ENCODE data around the gene INSIG1.

Gene INSIG1

GRCh38 chr7:155343661-155344121, 46.0 kb downstream of the INSIG1 start:
- Histone ChIP-seq H3K56ac (ENCODE audit: low read length) (no peak overlapping the region), H3K23ac (ENCODE audit: low read length) (no peak overlapping the region), H3K4me2 (ENCODE audit: low read length) (no peak overlapping the region), H2BK120ac (ENCODE audit: low read depth, low read length) (no peak overlapping the region), H3K4ac (ENCODE audit: low read depth, low read length) (no peak overlapping the region), H3K79me2 (ENCODE audit: control insufficient read depth, insufficient read depth, low read length) (no peaks in the 10 kb centered on the region), H3K4me3 (ENCODE audit: low read length) (no peak overlapping the region), H3K4me1 (ENCODE audit: control insufficient read depth, low read depth, low read length) (no peaks in the 10 kb centered on the region), H3K27ac (ENCODE audit: low read depth, low read length) (no peak overlapping the region), H3K9ac (ENCODE audit: low read length) (no peak overlapping the region), H3K18ac (ENCODE audit: low read length) (no peak overlapping the region), H3K36me3 (ENCODE audit: control insufficient read depth, insufficient read depth, low read length) (no peaks in the 10 kb centered on the region), H4K5ac (ENCODE audit: low read length) (no peak overlapping the region), H2BK5ac (ENCODE audit: low read length) (no peak overlapping the region), H2AK5ac (ENCODE audit: low read length) (no peak overlapping the region), H3K79me1 (ENCODE audit: low read length) (no peaks in the 10 kb centered on the region), H3K27me3 (ENCODE audit: insufficient read depth, low read length, poor library complexity) (no peaks in the 10 kb centered on the region), H4K8ac (ENCODE audit: low read depth, low read length) (no peak overlapping the region), H2BK15ac (replicated peaks; ENCODE audit: low read depth) (no peak overlapping the region)
- no peak for DNase-seq
- no CpG with 5 or more reads among the region's 11 CpGs for WGBS (ENCODE audit: extremely low coverage, insufficient coverage, low lambda C conversion rate)

- no CpG with 5 or more reads among the region's 16 CpGs for WGBS (ENCODE audit: extremely low coverage, insufficient coverage, low lambda C conversion rate)
- Histone ChIP-seq H3K23ac (ENCODE audit: low read length) (no peak overlapping the region), H3K79me1 (ENCODE audit: low read length) (no peaks in the 10 kb centered on the region), H4K5ac (ENCODE audit: low read length) (no peak overlapping the region), H2AK5ac (ENCODE audit: low read length) (no peak overlapping the region), H2BK5ac (ENCODE audit: low read length) (no peak overlapping the region), H3K4ac (ENCODE audit: low read depth, low read length) (peak overlapping the region; percentile 65), H2BK120ac (ENCODE audit: low read depth, low read length) (no peak overlapping the region), H2BK15ac (replicated peaks; ENCODE audit: low read depth) (peak overlapping the region; percentile 59), H3K56ac (ENCODE audit: low read length) (peak overlapping the region; percentile 25), H4K8ac (ENCODE audit: low read depth, low read length) (no peak overlapping the region), H3K9ac (ENCODE audit: low read length) (no peak overlapping the region), H3K36me3 (ENCODE audit: control insufficient read depth, insufficient read depth, low read length) (no peaks in the 10 kb centered on the region), H3K4me3 (ENCODE audit: low read length) (no peak overlapping the region), H3K4me1 (ENCODE audit: control insufficient read depth, low read depth, low read length) (no peaks in the 10 kb centered on the region), H3K18ac (ENCODE audit: low read length) (peak overlapping the region; percentile 82), H3K4me2 (ENCODE audit: low read length) (no peak overlapping the region), H3K79me2 (ENCODE audit: control insufficient read depth, insufficient read depth, low read length) (no peaks in the 10 kb centered on the region), H3K27ac (ENCODE audit: low read depth, low read length) (no peak overlapping the region), H3K27me3 (ENCODE audit: insufficient read depth, low read length, poor library complexity) (no peaks in the 10 kb centered on the region)
- no peak for DNase-seq
Observed at GRCh38 chr7:155344270-155344617, 46.6 kb downstream of the INSIG1 start.

- DNase-seq: peak; percentile 81
- no peak overlapping the region for H3K27ac ChIP-seq (ENCODE audit: low read depth, low read length)
- no peaks in the 10 kb centered on the region for H3K4me1 ChIP-seq (ENCODE audit: control insufficient read depth, low read depth, low read length)
- H3K4me2 ChIP-seq (ENCODE audit: low read length): peak overlapping the region; percentile 61
- H3K79me2 ChIP-seq (ENCODE audit: control insufficient read depth, insufficient read depth, low read length): no peaks in the 10 kb centered on the region
- H3K56ac ChIP-seq (ENCODE audit: low read length): peak overlapping the region; percentile 89
- H3K18ac ChIP-seq (ENCODE audit: low read length): peak overlapping the region; percentile 82
- H2BK5ac ChIP-seq (ENCODE audit: low read length): no peak overlapping the region
- no peak overlapping the region for H4K5ac ChIP-seq (ENCODE audit: low read length)
- H3K9ac ChIP-seq (ENCODE audit: low read length): peak overlapping the region; percentile 81
- no peaks in the 10 kb centered on the region for H3K27me3 ChIP-seq (ENCODE audit: insufficient read depth, low read length, poor library complexity)
- H2BK120ac ChIP-seq (ENCODE audit: low read depth, low read length): no peak overlapping the region
- H4K8ac ChIP-seq (ENCODE audit: low read depth, low read length): no peak overlapping the region
- H2AK5ac ChIP-seq (ENCODE audit: low read length): no peak overlapping the region
- no CpG with 5 or more reads among the region's 62 CpGs for WGBS (ENCODE audit: extremely low coverage, insufficient coverage, low lambda C conversion rate)
- peak overlapping the region; percentile 43 for H3K4me3 ChIP-seq (ENCODE audit: low read length)
- no peak overlapping the region for H3K23ac ChIP-seq (ENCODE audit: low read length)
- H3K79me1 ChIP-seq (ENCODE audit: low read length): no peaks in the 10 kb centered on the region
- peak overlapping the region; percentile 59 for H2BK15ac ChIP-seq (replicated peaks; ENCODE audit: low read depth)
- H3K36me3 ChIP-seq (ENCODE audit: control insufficient read depth, insufficient read depth, low read length): no peaks in the 10 kb centered on the region
- peak overlapping the region; percentile 65 for H3K4ac ChIP-seq (ENCODE audit: low read depth, low read length)
Observed at GRCh38 chr7:155344618-155345433, 47.1 kb downstream of the INSIG1 start.

GRCh38 chr7:155345490-155345889, 47.8 kb downstream of the INSIG1 start:
- Histone ChIP-seq H3K23ac (ENCODE audit: low read length) (no peak overlapping the region), H3K4me2 (ENCODE audit: low read length) (no peak overlapping the region), H3K79me1 (ENCODE audit: low read length) (no peaks in the 10 kb centered on the region), H4K5ac (ENCODE audit: low read length) (no peak overlapping the region), H3K27me3 (ENCODE audit: insufficient read depth, low read length, poor library complexity) (no peaks in the 10 kb centered on the region), H2BK15ac (replicated peaks; ENCODE audit: low read depth) (no peak overlapping the region), H3K9ac (ENCODE audit: low read length) (no peak overlapping the region), H3K4me3 (ENCODE audit: low read length) (no peak overlapping the region), H3K56ac (ENCODE audit: low read length) (no peak overlapping the region), H3K4me1 (ENCODE audit: control insufficient read depth, low read depth, low read length) (no peaks in the 10 kb centered on the region), H3K27ac (ENCODE audit: low read depth, low read length) (no peak overlapping the region), H2AK5ac (ENCODE audit: low read length) (no peak overlapping the region), H4K8ac (ENCODE audit: low read depth, low read length) (no peak overlapping the region), H3K36me3 (ENCODE audit: control insufficient read depth, insufficient read depth, low read length) (no peaks in the 10 kb centered on the region), H2BK120ac (ENCODE audit: low read depth, low read length) (no peak overlapping the region), H2BK5ac (ENCODE audit: low read length) (no peak overlapping the region), H3K79me2 (ENCODE audit: control insufficient read depth, insufficient read depth, low read length) (no peaks in the 10 kb centered on the region), H3K4ac (ENCODE audit: low read depth, low read length) (no peak overlapping the region), H3K18ac (ENCODE audit: low read length) (no peak overlapping the region)
- WGBS (ENCODE audit: extremely low coverage, insufficient coverage, low lambda C conversion rate): no CpG with 5 or more reads among the region's 2 CpGs
- no peak for DNase-seq

GRCh38 chr7:155346285-155346684, 48.6 kb downstream of the INSIG1 start:
- Histone ChIP-seq H3K23ac (ENCODE audit: low read length) (no peak overlapping the region), H3K79me2 (ENCODE audit: control insufficient read depth, insufficient read depth, low read length) (no peaks in the 10 kb centered on the region), H3K79me1 (ENCODE audit: low read length) (no peaks in the 10 kb centered on the region), H3K27me3 (ENCODE audit: insufficient read depth, low read length, poor library complexity) (no peaks in the 10 kb centered on the region), H3K27ac (ENCODE audit: low read depth, low read length) (no peak overlapping the region), H2BK120ac (ENCODE audit: low read depth, low read length) (no peak overlapping the region), H2BK15ac (replicated peaks; ENCODE audit: low read depth) (no peak overlapping the region), H3K4me3 (ENCODE audit: low read length) (no peak overlapping the region), H3K56ac (ENCODE audit: low read length) (no peak overlapping the region), H2AK5ac (ENCODE audit: low read length) (no peak overlapping the region), H3K4ac (ENCODE audit: low read depth, low read length) (no peak overlapping the region), H3K4me1 (ENCODE audit: control insufficient read depth, low read depth, low read length) (no peaks in the 10 kb centered on the region), H3K36me3 (ENCODE audit: control insufficient read depth, insufficient read depth, low read length) (no peaks in the 10 kb centered on the region), H3K4me2 (ENCODE audit: low read length) (no peak overlapping the region), H2BK5ac (ENCODE audit: low read length) (no peak overlapping the region), H4K5ac (ENCODE audit: low read length) (no peak overlapping the region), H3K9ac (ENCODE audit: low read length) (no peak overlapping the region), H3K18ac (ENCODE audit: low read length) (no peak overlapping the region), H4K8ac (ENCODE audit: low read depth, low read length) (no peak overlapping the region)
- no peak for DNase-seq
- WGBS (ENCODE audit: extremely low coverage, insufficient coverage, low lambda C conversion rate): no CpG with 5 or more reads among the region's 1 CpG

DNA sequence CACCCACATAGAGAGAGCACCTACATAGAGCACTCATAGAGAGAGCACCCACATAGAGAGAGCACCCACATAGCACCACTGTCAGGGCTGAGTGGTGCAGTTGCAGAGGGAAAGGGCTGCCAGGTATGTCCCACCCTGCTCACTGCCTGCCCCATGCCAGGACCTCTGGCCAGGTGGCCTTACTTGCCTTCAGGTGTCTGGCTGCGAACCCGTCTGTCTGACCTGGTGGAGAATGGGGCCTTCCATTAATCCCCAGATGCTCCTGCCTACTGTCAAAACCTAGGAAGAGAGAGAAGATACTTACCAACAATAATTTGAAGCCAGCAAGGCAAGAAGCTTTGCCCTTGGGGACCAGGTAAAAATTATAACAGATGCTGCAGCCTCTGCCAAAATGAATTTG, 51.1 kb downstream of the INSIG1 start:
- Histone ChIP-seq H3K4me3 (ENCODE audit: low read length) (no peak overlapping the region), H2BK120ac (ENCODE audit: low read depth, low read length) (no peak overlapping the region), H3K27me3 (ENCODE audit: insufficient read depth, low read length, poor library complexity) (no peaks in the 10 kb centered on the region), H3K4me1 (ENCODE audit: control insufficient read depth, low read depth, low read length) (no peaks in the 10 kb centered on the region), H2BK5ac (ENCODE audit: low read length) (no peak overlapping the region), H3K9ac (ENCODE audit: low read length) (no peak overlapping the region), H4K8ac (ENCODE audit: low read depth, low read length) (no peak overlapping the region), H4K5ac (ENCODE audit: low read length) (no peak overlapping the region), H3K79me1 (ENCODE audit: low read length) (no peaks in the 10 kb centered on the region), H3K36me3 (ENCODE audit: control insufficient read depth, insufficient read depth, low read length) (no peaks in the 10 kb centered on the region), H3K18ac (ENCODE audit: low read length) (no peak overlapping the region), H3K56ac (ENCODE audit: low read length) (no peak overlapping the region), H2AK5ac (ENCODE audit: low read length) (no peak overlapping the region), H2BK15ac (replicated peaks; ENCODE audit: low read depth) (no peak overlapping the region), H3K79me2 (ENCODE audit: control insufficient read depth, insufficient read depth, low read length) (no peaks in the 10 kb centered on the region), H3K23ac (ENCODE audit: low read length) (no peak overlapping the region), H3K27ac (ENCODE audit: low read depth, low read length) (no peak overlapping the region), H3K4ac (ENCODE audit: low read depth, low read length) (no peak overlapping the region), H3K4me2 (ENCODE audit: low read length) (no peak overlapping the region)
- no CpG with 5 or more reads among the region's 2 CpGs for WGBS (ENCODE audit: extremely low coverage, insufficient coverage, low lambda C conversion rate)
- DNase-seq: no peak

Measured in mesendoderm (in vitro differentiated cells).